GM06990 (cell line): ENCODE measurements around the gene ETS1.

ENCODE experiments used
- DNase-seq: peaks from one replicate; pipeline ENCODE4 v3.0.0-alpha.2; 2011; ENCODE audit not compliant: insufficient read length; ENCODE audit errors: extremely low read depth
- H3K27me3 ChIP-seq: replicated peaks from 2 replicates; pipeline ENCODE4 v1.6.0; 2011; ENCODE audit warnings: low read length; ENCODE audit not compliant: control insufficient read depth, insufficient read depth
- H3K36me3 ChIP-seq: 2 replicates; pipeline ENCODE4 v1.5.1; 2011; ENCODE audit warnings: low read length; ENCODE audit not compliant: control insufficient read depth, insufficient read depth
- H3K4me3 ChIP-seq: replicated peaks from 2 replicates; pipeline ENCODE4 v1.5.1; 2011; ENCODE audit warnings: low read depth, mild to moderate bottlenecking, control low read depth, low read length
- CTCF ChIP-seq: IDR thresholded peaks from 2 replicates; pipeline ENCODE4 v1.5.1; 2011; ENCODE audit warnings: low read length, control low read depth, mild to moderate bottlenecking, inconsistent platforms; ENCODE audit not compliant: insufficient read depth, poor library complexity, severe bottlenecking

The ETS1 gene

GRCh38 chr11:128582496-128583366 lies 4.6 kb downstream of the ETS1 start:
- DNase-seq, result no peak
- H3K4me3 ChIP-seq, result no peak overlapping the region
- no peaks in the 10 kb centered on the region for H3K27me3 ChIP-seq
- TF ChIP-seq CTCF, result no peak
- no peaks in the 10 kb centered on the region for H3K36me3 ChIP-seq

GRCh38 chr11:128581561-128582272 lies 5.6 kb downstream of the ETS1 start:
- no peaks in the 10 kb centered on the region for H3K36me3 ChIP-seq
- H3K4me3 ChIP-seq, result no peak overlapping the region
- TF ChIP-seq CTCF, result no peak
- H3K27me3 ChIP-seq, result no peaks in the 10 kb centered on the region
- no peak for DNase-seq

- no peaks in the 10 kb centered on the region for H3K36me3 ChIP-seq
- no peaks in the 10 kb centered on the region for H3K27me3 ChIP-seq
- TF ChIP-seq CTCF, result no peak
- H3K4me3 ChIP-seq, result no peak overlapping the region
- no peak for DNase-seq
These were observed 6.7 kb downstream of the ETS1 start for GRCh38 chr11:128580612-128581011.

GRCh38 chr11:128579798-128580504 lies 7.4 kb downstream of the ETS1 start:
- no peak for TF ChIP-seq CTCF
- Histone ChIP-seq H3K4me3 (no peak overlapping the region), H3K36me3 (no peaks in the 10 kb centered on the region), H3K27me3 (no peaks in the 10 kb centered on the region)
- DNase-seq, result no peak

GRCh38 chr11:128576555-128576954 lies 10.8 kb downstream of the ETS1 start:
- no peak for DNase-seq
- no peaks in the 10 kb centered on the region for H3K36me3 ChIP-seq
- H3K27me3 ChIP-seq, result no peaks in the 10 kb centered on the region
- no peak for TF ChIP-seq CTCF
- H3K4me3 ChIP-seq, result no peak overlapping the region
